Uterus (tissue), 2 donors: ENCODE results near the gene KIAA1328.
"Not testable (repeated sequence)": the region's sequence is repeated elsewhere in the genome, so short reads cannot be mapped to it uniquely, and the experiment has no call there.

Experiments
- CTCF ChIP-seq, 4 experiments: fragments of 200-600 bp in 2 of 4; fragments of 450-650 bp in 2 of 4; sonication (generic) in 2 of 4; IDR thresholded peaks; one replicate each; pipeline ENCODE4 v1.5.1; 2016 to 2019; ENCODE audit warnings: antibody characterized with exemption in 4 of 4, mild to moderate bottlenecking in 2 of 4, moderate library complexity in 1 of 4
- POLR2A ChIP-seq, 2 donors: fragments of 450-650 bp; IDR thresholded peaks; one replicate each; pipeline ENCODE4 v1.6.1; 2016; ENCODE audit warnings: antibody characterized with exemption in 2 of 2, mild to moderate bottlenecking in 1 of 2, moderate library complexity in 1 of 2

- TF ChIP-seq CTCF, POLR2A (IDR thresholded peaks at IDR 0.05): not testable (repeated sequence)
Observed at GRCh38 chr18:36909282-36909681, 80.4 kb downstream of the KIAA1328 start.
